ENCODE results near the gene CNDP2.

DNA sequence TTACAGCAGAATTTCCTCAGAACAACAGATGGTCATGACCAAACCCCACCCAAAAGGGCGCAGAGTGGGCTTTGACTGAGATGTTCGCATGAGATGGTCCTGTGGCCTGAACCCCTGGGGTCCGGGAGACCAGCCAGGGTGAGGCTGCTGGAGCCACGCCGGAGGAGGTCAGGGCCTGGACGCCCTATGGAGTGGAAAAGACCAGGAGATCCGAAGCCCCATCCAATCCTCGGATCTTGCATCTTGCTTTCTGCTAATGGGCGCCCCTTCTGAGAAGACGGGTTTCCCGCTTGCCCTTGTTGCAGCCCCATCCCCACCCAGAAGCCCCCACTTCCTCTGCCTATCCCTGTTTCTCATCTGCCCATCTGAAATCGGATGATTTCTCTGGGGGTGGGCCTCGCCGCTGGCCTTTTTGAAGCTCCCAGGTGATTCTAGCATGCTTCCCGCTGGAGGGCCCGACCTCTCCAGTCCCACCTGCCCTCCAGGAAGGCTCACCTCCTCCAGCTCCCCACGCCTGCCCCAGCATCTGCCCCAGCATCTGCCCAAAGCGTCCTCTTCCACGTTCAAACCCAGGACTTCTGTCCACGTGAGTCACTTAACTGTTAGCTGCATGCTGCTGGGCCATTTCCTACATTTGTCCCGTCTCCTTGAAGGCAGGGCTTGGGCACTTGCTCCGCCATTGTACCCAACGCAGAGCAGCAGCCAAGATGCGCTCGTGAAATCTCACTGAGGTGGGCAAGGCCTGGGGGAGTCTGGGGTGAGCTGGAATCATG lies 33.8 kb downstream of the CNDP2 start:
- TF ChIP-seq, protein P1, sequence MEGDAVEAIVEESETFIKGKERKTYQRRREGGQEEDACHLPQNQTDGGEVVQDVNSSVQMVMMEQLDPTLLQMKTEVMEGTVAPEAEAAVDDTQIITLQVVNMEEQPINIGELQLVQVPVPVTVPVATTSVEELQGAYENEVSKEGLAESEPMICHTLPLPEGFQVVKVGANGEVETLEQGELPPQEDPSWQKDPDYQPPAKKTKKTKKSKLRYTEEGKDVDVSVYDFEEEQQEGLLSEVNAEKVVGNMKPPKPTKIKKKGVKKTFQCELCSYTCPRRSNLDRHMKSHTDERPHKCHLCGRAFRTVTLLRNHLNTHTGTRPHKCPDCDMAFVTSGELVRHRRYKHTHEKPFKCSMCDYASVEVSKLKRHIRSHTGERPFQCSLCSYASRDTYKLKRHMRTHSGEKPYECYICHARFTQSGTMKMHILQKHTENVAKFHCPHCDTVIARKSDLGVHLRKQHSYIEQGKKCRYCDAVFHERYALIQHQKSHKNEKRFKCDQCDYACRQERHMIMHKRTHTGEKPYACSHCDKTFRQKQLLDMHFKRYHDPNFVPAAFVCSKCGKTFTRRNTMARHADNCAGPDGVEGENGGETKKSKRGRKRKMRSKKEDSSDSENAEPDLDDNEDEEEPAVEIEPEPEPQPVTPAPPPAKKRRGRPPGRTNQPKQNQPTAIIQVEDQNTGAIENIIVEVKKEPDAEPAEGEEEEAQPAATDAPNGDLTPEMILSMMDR (IDR thresholded peaks at IDR 0.05 in 4 of 5, conservative IDR thresholded peaks at IDR 0.05 in 1 of 5) = no peak
- no peak for TF ChIP-seq POLR2A (IDR thresholded peaks at IDR 0.05)
